NCI-H748 treated with DMSO at 0.1 percent for 48 hours (cell line): Measurements from ENCODE around the gene BAIAP2.

Experiments used
- DNase-seq: peaks from one replicate; lab custom pipeline; 2025; lab: John Stamatoyannopoulos, UW

The BAIAP2 gene

GRCh38 chr17:81111066-81111465, 76.1 kb downstream of the BAIAP2 start:
- no peak for DNase-seq

GRCh38 chr17:81112450-81112849, 77.5 kb downstream of the BAIAP2 start:
- DNase-seq: no peak

- DNase-seq: no peak
Measured at GRCh38 chr17:81113158-81113724, 78.3 kb downstream of the BAIAP2 start.

- no peak for DNase-seq
Measured at GRCh38 chr17:81114351-81115093, 79.6 kb downstream of the BAIAP2 start.

GRCh38 chr17:81115219-81115618, 80.3 kb downstream of the BAIAP2 start:
- no peak for DNase-seq

- DNase-seq: no peak
Measured at GRCh38 chr17:81115749-81116464, 81.0 kb downstream of the BAIAP2 start.

GRCh38 chr17:81116704-81117103, 81.8 kb downstream of the BAIAP2 start:
- DNase-seq: no peak

- DNase-seq: no peak
Measured at GRCh38 chr17:81117672-81118198, 82.8 kb downstream of the BAIAP2 start.

GRCh38 chr17:81118308-81119221, 83.6 kb downstream of the BAIAP2 start:
- DNase-seq: no peak

GRCh38 chr17:81119223-81120148, 84.5 kb downstream of the BAIAP2 start:
- no peak for DNase-seq

GRCh38 chr17:81120149-81120484, 85.2 kb downstream of the BAIAP2 start:
- DNase-seq: no peak

GRCh38 chr17:81120695-81121621, 86.0 kb downstream of the BAIAP2 start:
- DNase-seq: no peak

GRCh38 chr17:81121841-81122733, 87.1 kb downstream of the BAIAP2 start:
- DNase-seq: no peak

- DNase-seq: no peak
Measured at GRCh38 chr17:81123052-81124048, 88.4 kb downstream of the BAIAP2 start.

GRCh38 chr17:81124377-81124776, 89.4 kb downstream of the BAIAP2 start:
- DNase-seq: no peak

- DNase-seq: no peak
Measured at GRCh38 chr17:81125573-81126081, 90.7 kb downstream of the BAIAP2 start.
